ENCODE results near the gene PAFAH1B2. TPM values are rescaled to one million over a fixed set of nuclear protein-coding genes. Genes with fewer than 3 reads are reported as not detected.
"Not testable (repeated sequence)": the region's sequence is repeated elsewhere in the genome, so short reads cannot be mapped to it uniquely, and the experiment has no call there.

PAFAH1B2 gene
- total RNA-seq, 6 experiments from 2014 or later = 113 to 130 (median 122) TPM

- Mint-ChIP-seq H3K4me1 (ENCODE audit: low read depth) (no peaks in the 10 kb centered on the region), H3K27ac (no peak overlapping the region)
Observed at GRCh38 chr11:117122556-117122955, 21.5 kb upstream of the PAFAH1B2 start.

GRCh38 chr11:117126223-117126965 lies 17.7 kb upstream of the PAFAH1B2 start:
- Mint-ChIP-seq H3K27ac (no peak overlapping the region), H3K27me3 (ENCODE audit: insufficient read depth) (peaks cover 8% of the 10 kb centered on the region), H3K4me3 (no peak overlapping the region)

More at GRCh38 chr11:117122556-117122955, 21.5 kb upstream of the PAFAH1B2 start:
- Mint-ChIP-seq H3K27me3 (ENCODE audit: insufficient read depth) (peaks cover 8% of the 10 kb centered on the region), H3K9me3 (no peaks in the 10 kb centered on the region), H3K36me3 (ENCODE audit: low read depth) (no peaks in the 10 kb centered on the region), H3K4me3 (no peak overlapping the region)
- no peak for TF ChIP-seq CTCF (IDR thresholded peaks at IDR 0.05)
- DNase-seq = no peak

GRCh38 chr11:117127171-117127901 lies 16.8 kb upstream of the PAFAH1B2 start:
- Mint-ChIP-seq H3K4me1 (ENCODE audit: low read depth) (peaks cover under 1% of the 10 kb centered on the region; the same call in 1 of the 2 replicates), H3K27ac (no peak overlapping the region), H3K9me3 (no peaks in the 10 kb centered on the region), H3K4me3 (no peak overlapping the region), H3K36me3 (ENCODE audit: low read depth) (no peaks in the 10 kb centered on the region), H3K27me3 (ENCODE audit: insufficient read depth) (peaks cover 8% of the 10 kb centered on the region)
- no peak for TF ChIP-seq CTCF (IDR thresholded peaks at IDR 0.05)
- DNase-seq = no peak

More at GRCh38 chr11:117126223-117126965, 17.7 kb upstream of the PAFAH1B2 start:
- Mint-ChIP-seq H3K4me1 (ENCODE audit: low read depth) (no peaks in the 10 kb centered on the region), H3K36me3 (ENCODE audit: low read depth) (no peaks in the 10 kb centered on the region), H3K9me3 (no peaks in the 10 kb centered on the region)
- no peak for DNase-seq
- no peak for TF ChIP-seq CTCF (IDR thresholded peaks at IDR 0.05)

- Mint-ChIP-seq H3K27ac (no peak overlapping the region), H3K9me3 (no peaks in the 10 kb centered on the region), H3K4me1 (ENCODE audit: low read depth) (peaks cover 6% of the 10 kb centered on the region; the same call in 1 of the 2 replicates), H3K27me3 (ENCODE audit: insufficient read depth) (peaks cover 9% of the 10 kb centered on the region; the same call in 1 of the 2 replicates), H3K36me3 (ENCODE audit: low read depth) (no peaks in the 10 kb centered on the region), H3K4me3 (no peak overlapping the region)
- TF ChIP-seq CTCF (IDR thresholded peaks at IDR 0.05) = no peak
- DNase-seq = no peak
Observed at GRCh38 chr11:117128289-117128688, 15.8 kb upstream of the PAFAH1B2 start.

GRCh38 chr11:117130396-117130795 lies 13.7 kb upstream of the PAFAH1B2 start:
- not testable (repeated sequence) for DNase-seq; H3K36me3 Mint-ChIP-seq (ENCODE audit: low read depth); H3K4me1 Mint-ChIP-seq (ENCODE audit: low read depth); H3K27ac Mint-ChIP-seq; H3K4me3 Mint-ChIP-seq; H3K27me3 Mint-ChIP-seq (ENCODE audit: insufficient read depth); H3K9me3 Mint-ChIP-seq

- TF ChIP-seq CTCF (IDR thresholded peaks at IDR 0.05) = no peak
- Mint-ChIP-seq H3K27ac (no peak overlapping the region), H3K27me3 (ENCODE audit: insufficient read depth) (peaks cover 9% of the 10 kb centered on the region; the same call in 1 of the 2 replicates), H3K4me3 (no peak overlapping the region), H3K36me3 (ENCODE audit: low read depth) (no peaks in the 10 kb centered on the region), H3K4me1 (ENCODE audit: low read depth) (peaks cover 6% of the 10 kb centered on the region; the same call in 1 of the 2 replicates), H3K9me3 (no peaks in the 10 kb centered on the region)
- DNase-seq = no peak
Observed at GRCh38 chr11:117130879-117131278, 13.2 kb upstream of the PAFAH1B2 start.
